Neuron (in vitro differentiated cells): ENCODE data around the gene SEPTIN1.

ENCODE experiments used
- H2AFZ ChIP-seq: one replicate; pipeline ENCODE4 v1.6.1; 2013; ENCODE audit warnings: low read depth, mild to moderate bottlenecking, inconsistent platforms, low read length, moderate library complexity
- H3K27me3 ChIP-seq: one replicate; pipeline ENCODE4 v1.6.1; 2013; ENCODE audit warnings: low read length; ENCODE audit not compliant: insufficient read depth
- H3K36me3 ChIP-seq: one replicate; pipeline ENCODE4 v1.6.1; 2013; ENCODE audit warnings: low read length; ENCODE audit not compliant: insufficient read depth
- H3K4me1 ChIP-seq: one replicate; pipeline ENCODE4 v1.6.1; 2013; ENCODE audit warnings: low read length; ENCODE audit not compliant: insufficient read depth
- H3K4me3 ChIP-seq: 2 replicates; pipeline ENCODE4 v1.5.1; 2013; ENCODE audit warnings: mild to moderate bottlenecking, low read length, moderate library complexity
- H3K9me3 ChIP-seq: one replicate; pipeline ENCODE4 v1.6.1; 2013; ENCODE audit warnings: low read length

SEPTIN1 gene

GRCh38 chr16:30368122-30368791 lies 14.1 kb downstream of the SEPTIN1 start:
- H3K4me1 ChIP-seq = peaks cover 30% of the 10 kb centered on the region
- H3K36me3 ChIP-seq = peaks cover 9% of the 10 kb centered on the region
- H2AFZ ChIP-seq = no peak overlapping the region
- no peaks in the 10 kb centered on the region for H3K27me3 ChIP-seq
- H3K4me3 ChIP-seq = peak overlapping the region; percentile 56
- no peaks in the 10 kb centered on the region for H3K9me3 ChIP-seq

GRCh38 chr16:30367349-30368009 lies 14.9 kb downstream of the SEPTIN1 start:
- Histone ChIP-seq H3K4me3 (peak overlapping the region; percentile 56), H3K36me3 (peaks cover 10% of the 10 kb centered on the region), H3K9me3 (no peaks in the 10 kb centered on the region), H3K27me3 (no peaks in the 10 kb centered on the region), H3K4me1 (peaks cover 30% of the 10 kb centered on the region), H2AFZ (no peak overlapping the region)

- Histone ChIP-seq H3K4me3 (no peak overlapping the region), H3K27me3 (no peaks in the 10 kb centered on the region), H3K9me3 (no peaks in the 10 kb centered on the region), H3K4me1 (peaks cover 26% of the 10 kb centered on the region), H3K36me3 (peaks cover 14% of the 10 kb centered on the region), H2AFZ (no peak overlapping the region)
Observed at GRCh38 chr16:30366511-30366910, 15.8 kb downstream of the SEPTIN1 start.

GRCh38 chr16:30365200-30365599 lies 17.2 kb downstream of the SEPTIN1 start:
- no peaks in the 10 kb centered on the region for H3K27me3 ChIP-seq
- H3K36me3 ChIP-seq = peaks cover 14% of the 10 kb centered on the region
- peaks cover 23% of the 10 kb centered on the region for H3K4me1 ChIP-seq
- H3K4me3 ChIP-seq = no peak overlapping the region
- H2AFZ ChIP-seq = no peak overlapping the region
- no peaks in the 10 kb centered on the region for H3K9me3 ChIP-seq

GRCh38 chr16:30361180-30361579 lies 21.2 kb downstream of the SEPTIN1 start:
- Histone ChIP-seq H3K36me3 (peaks cover 36% of the 10 kb centered on the region), H3K27me3 (no peaks in the 10 kb centered on the region), H3K9me3 (no peaks in the 10 kb centered on the region), H3K4me1 (peaks cover 5% of the 10 kb centered on the region), H3K4me3 (no peak overlapping the region), H2AFZ (no peak overlapping the region)

- no peak overlapping the region for H3K4me3 ChIP-seq
- H3K9me3 ChIP-seq = no peaks in the 10 kb centered on the region
- H3K36me3 ChIP-seq = peaks cover 30% of the 10 kb centered on the region
- H3K4me1 ChIP-seq = peaks cover 10% of the 10 kb centered on the region
- no peak overlapping the region for H2AFZ ChIP-seq
- no peaks in the 10 kb centered on the region for H3K27me3 ChIP-seq
Observed at GRCh38 chr16:30359871-30360170, 22.5 kb downstream of the SEPTIN1 start.

GRCh38 chr16:30358990-30359870 lies 23.1 kb downstream of the SEPTIN1 start:
- Histone ChIP-seq H3K4me1 (peaks cover 14% of the 10 kb centered on the region), H2AFZ (no peak overlapping the region), H3K9me3 (no peaks in the 10 kb centered on the region), H3K36me3 (peaks cover 30% of the 10 kb centered on the region), H3K27me3 (no peaks in the 10 kb centered on the region), H3K4me3 (no peak overlapping the region)

GRCh38 chr16:30358577-30358936 lies 23.8 kb downstream of the SEPTIN1 start:
- Histone ChIP-seq H3K4me1 (peaks cover 19% of the 10 kb centered on the region), H2AFZ (no peak overlapping the region), H3K27me3 (no peaks in the 10 kb centered on the region), H3K36me3 (peaks cover 35% of the 10 kb centered on the region), H3K4me3 (no peak overlapping the region), H3K9me3 (no peaks in the 10 kb centered on the region)

GRCh38 chr16:30357715-30358576 lies 24.4 kb downstream of the SEPTIN1 start:
- H2AFZ ChIP-seq = no peak overlapping the region
- H3K36me3 ChIP-seq = peaks cover 41% of the 10 kb centered on the region
- no peaks in the 10 kb centered on the region for H3K9me3 ChIP-seq
- peaks cover 19% of the 10 kb centered on the region for H3K4me1 ChIP-seq
- H3K4me3 ChIP-seq = no peak overlapping the region
- H3K27me3 ChIP-seq = no peaks in the 10 kb centered on the region

- H2AFZ ChIP-seq = no peak overlapping the region
- H3K4me1 ChIP-seq = peaks cover 19% of the 10 kb centered on the region
- H3K4me3 ChIP-seq = no peak overlapping the region
- peaks cover 44% of the 10 kb centered on the region for H3K36me3 ChIP-seq
- H3K27me3 ChIP-seq = no peaks in the 10 kb centered on the region
- H3K9me3 ChIP-seq = no peaks in the 10 kb centered on the region
Observed at GRCh38 chr16:30357085-30357714, 25.2 kb downstream of the SEPTIN1 start.

- H3K27me3 ChIP-seq = no peaks in the 10 kb centered on the region
- H3K4me3 ChIP-seq = peak overlapping the region; percentile 82
- H3K36me3 ChIP-seq = peaks cover 50% of the 10 kb centered on the region
- H3K4me1 ChIP-seq = peaks cover 19% of the 10 kb centered on the region
- no peaks in the 10 kb centered on the region for H3K9me3 ChIP-seq
- no peak overlapping the region for H2AFZ ChIP-seq
Observed at GRCh38 chr16:30356401-30357084, 25.8 kb downstream of the SEPTIN1 start.

GRCh38 chr16:30355954-30356308 lies 26.4 kb downstream of the SEPTIN1 start:
- H3K36me3 ChIP-seq = peaks cover 56% of the 10 kb centered on the region
- peak overlapping the region; percentile 64 for H2AFZ ChIP-seq
- peak overlapping the region; percentile 82 for H3K4me3 ChIP-seq
- no peaks in the 10 kb centered on the region for H3K9me3 ChIP-seq
- H3K27me3 ChIP-seq = no peaks in the 10 kb centered on the region
- H3K4me1 ChIP-seq = peaks cover 19% of the 10 kb centered on the region
